CD4-positive, alpha-beta T cell treated with Interleukin-4 for 4 hours (primary cell): Measurements from ENCODE around the gene IGF1R.

Source experiments
- DNase-seq: peaks from one replicate; pipeline ENCODE4 v3.0.0-alpha.2; 2020

Gene IGF1R

DNA sequence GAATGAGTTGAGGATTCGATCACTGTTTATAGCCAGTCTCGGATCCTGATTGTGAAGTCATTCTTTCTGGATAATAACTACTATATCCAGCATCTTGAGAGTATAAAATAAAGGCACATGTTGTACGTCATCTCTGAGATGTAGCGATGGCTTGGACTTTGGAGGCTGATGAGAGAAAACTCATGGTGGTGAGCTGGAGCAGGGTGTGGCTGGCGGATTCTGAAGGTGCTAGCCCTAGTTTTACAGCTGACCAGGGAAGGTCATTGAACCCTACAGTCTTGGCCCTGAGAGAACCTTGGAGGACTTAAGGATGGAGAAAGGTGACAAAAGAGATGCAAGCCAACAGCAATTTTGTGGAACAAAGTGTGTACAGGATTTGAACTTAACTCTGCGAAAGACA, 153.8 kb downstream of the IGF1R start:
- DNase-seq = no peak

- no peak for DNase-seq
Measured at GRCh38 chr15:98803228-98804056, 155.1 kb downstream of the IGF1R start.

GRCh38 chr15:98804057-98804380, 155.7 kb downstream of the IGF1R start:
- no peak for DNase-seq

DNA sequence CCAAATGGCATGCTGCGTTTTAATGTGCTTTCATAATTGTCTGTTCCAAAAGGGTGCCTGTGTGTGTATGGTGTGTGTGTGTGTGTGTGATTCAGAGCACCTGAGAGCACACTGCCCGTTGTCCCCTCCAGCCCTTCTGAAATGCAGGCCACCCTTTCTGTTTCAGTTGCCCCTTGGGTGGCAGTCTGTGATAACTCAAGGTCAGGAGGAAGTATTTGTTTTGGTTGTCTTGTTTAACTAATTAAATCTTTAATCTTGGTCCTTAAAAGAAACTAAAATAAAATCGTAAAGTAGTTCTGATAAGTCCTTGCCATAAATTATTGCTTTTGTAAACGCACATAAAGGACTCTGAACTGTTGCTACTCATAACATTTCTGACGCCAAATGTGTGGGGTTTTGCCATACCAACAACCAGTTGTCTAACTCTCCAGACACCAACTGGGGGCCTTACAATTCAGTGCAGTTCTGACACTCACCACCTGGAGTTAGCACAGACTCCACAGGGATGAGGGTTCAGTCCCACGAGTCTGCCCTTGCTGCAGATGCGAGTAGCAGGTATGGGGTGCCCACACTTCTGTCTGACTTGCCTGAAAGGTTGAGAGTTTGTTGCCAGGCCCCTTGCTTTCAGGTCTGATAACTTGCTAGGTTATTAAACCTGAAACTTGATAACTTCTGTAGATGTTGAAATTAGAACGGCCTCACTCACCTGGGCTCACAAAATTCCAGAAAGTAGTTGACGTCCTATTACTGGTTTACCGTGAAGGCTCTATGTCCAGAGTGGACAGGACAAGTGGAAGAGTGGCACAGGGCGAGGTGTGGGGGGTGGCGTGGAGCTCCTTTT, 157.3 kb downstream of the IGF1R start:
- no peak for DNase-seq

DNA sequence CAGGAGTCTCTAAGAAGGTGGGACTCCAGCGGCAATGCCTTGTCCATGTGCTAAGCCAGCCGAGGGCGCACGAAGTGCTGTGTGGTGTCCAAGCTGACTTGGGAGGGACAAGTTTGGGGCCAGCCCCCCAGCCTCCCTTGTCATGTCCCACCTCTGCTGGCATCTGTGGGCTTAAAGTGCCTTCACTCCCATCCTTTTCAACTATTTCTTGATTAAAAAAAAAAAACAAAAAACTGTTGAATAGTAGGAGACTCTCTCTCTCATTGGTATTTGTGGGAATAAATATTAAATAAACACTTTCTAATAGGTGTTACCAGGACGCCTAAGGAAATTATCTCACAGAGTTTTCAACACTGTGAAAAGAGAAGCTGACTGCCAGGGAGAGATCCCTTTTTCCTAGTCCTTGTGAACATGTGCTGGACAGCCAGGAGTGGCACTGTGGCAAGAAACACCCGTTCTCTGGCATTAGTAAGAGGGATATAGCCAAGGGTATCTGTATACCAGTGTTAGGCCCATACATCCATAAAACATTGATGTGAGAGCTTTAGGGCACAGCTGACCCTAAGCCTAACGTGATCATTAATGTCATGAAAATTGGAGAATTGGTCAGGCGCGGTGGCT, 158.0 kb downstream of the IGF1R start:
- DNase-seq = no peak

GRCh38 chr15:98807262-98807661, 158.9 kb downstream of the IGF1R start:
- DNase-seq = no peak

- no peak for DNase-seq
Measured at GRCh38 chr15:98809273-98809672, 160.9 kb downstream of the IGF1R start.

- DNase-seq = no peak
Measured at GRCh38 chr15:98812716-98813446, 164.5 kb downstream of the IGF1R start.

DNA sequence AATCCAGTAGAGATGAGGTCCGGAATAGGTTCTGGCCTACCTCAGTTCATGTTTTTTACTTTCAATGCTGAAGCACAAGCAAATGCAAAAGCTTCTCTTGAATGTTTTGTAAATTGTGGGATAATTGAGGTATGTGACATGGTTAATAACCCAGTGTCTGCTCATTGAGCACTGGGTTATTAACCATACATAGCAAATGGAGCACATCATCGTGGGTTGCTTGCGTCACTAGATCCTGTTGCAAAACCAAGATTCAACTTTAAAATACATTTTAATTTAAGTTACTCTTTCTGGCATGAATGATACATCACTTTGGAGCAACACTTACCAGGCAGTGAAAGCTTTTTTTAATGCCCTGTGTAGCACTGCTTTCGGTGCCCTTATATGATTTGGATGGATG, 165.6 kb downstream of the IGF1R start:
- no peak for DNase-seq

- DNase-seq = no peak
Measured at GRCh38 chr15:98815207-98815606, 166.9 kb downstream of the IGF1R start.

DNA sequence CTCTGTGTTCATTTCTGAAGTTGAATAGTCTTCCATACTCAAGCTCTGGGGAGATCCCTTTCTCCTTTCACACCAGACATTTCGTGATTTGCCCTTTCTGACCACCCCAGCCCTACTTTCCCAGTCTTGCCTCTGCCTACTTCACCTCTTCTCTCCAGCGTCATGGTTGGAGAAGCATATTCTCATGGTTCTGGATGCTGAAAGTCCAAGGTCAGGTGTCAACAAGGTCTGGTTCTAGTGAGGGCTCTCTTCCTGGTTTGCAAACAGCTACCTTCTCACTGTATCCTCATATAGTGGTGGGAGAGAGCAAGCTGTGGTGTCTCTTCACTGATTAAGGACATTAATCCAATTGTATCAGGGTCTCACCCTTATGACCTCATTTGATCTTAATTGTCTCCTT, 169.4 kb downstream of the IGF1R start:
- DNase-seq = no peak

DNA sequence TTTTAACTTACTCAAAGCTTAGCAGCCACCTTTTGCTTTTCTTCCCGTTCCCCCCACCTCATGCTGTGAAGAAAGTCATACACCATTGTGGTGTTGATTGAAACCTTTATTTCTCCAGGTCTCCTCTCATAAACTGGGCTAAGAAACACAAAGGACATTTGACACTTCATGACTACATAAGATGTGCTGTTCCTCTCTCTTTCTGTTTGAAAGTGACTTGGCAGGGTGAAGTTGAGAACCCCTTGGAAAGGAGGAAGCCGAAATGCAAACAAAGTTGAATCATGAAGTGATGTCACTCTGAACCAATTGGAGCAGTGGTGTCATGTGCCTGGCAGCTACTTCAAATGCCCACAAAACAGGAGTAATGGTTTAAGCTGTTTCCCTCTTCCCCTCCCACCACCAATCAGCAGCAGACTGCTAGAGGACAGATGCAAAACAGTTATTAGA, 174.7 kb downstream of the IGF1R start:
- DNase-seq = no peak

DNA sequence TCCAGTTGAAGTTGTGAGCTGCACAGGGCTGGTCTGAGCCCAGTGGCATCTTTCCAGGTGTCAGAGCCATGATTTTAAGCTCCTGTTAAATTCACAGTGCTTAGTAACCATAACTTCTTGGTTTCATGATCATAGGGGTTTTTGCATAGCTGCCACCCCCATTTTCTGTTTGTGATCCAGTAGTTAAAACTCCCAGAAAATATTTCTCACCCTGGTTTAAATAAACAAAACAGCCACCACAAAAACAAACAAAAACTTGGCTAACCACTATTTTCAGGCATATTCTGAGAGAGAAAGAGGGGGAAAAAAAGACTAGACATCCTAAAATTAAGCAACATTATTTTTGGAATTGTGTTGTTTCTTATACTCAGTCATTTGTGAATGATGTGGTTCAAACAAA, 175.3 kb downstream of the IGF1R start:
- no peak for DNase-seq

- no peak for DNase-seq
Measured at GRCh38 chr15:98824595-98824994, 176.3 kb downstream of the IGF1R start.

DNA sequence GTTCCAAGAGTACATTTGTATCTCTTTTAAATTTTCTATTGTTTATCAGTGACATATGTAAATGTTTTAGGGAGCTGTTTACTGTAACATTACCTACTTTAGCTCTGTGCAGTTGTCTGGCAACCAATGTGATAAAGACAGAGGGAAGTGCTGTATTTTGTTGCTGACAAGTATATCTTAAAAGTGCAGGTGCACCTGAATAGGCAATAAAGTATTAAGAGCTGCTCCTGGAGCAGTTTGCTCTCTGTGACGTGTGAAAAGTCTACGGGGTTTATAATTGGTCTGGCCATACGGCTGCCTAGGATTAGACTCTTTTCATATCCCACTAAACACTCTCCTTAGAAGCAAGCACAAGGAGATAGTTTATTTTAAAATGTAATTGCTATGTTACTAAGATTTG, 178.3 kb downstream of the IGF1R start:
- no peak for DNase-seq

- no peak for DNase-seq
Measured at GRCh38 chr15:98827217-98827616, 178.9 kb downstream of the IGF1R start.

DNA sequence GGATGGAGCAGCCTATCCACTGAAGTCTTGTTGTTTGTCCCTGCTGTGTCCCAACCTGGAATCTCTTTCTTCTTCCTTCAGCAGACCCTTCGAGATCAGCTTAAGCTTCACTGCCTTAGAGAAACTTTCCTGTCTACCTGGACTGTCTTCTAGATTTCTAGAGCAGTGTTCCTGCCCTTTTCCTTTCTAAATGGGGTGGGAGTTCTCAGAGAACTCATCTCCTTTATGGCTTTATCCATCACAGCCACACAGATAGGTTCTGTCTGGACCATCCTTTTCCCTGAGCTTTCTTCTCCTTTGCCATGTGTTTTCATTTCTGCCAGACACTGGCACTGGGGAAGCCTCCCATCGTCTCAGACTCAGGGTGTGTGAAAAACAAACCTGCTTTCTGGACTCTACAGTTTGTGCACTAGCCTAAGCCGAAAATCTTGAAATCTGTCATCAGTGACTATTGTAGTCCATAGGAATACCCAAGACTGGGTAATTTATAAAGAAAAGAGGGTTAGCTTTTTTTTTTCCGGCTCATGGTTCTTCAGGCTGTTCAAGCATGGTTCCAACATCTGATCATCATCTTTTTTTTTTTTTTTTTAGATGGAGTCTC, 181.8 kb downstream of the IGF1R start:
- no peak for DNase-seq

DNA sequence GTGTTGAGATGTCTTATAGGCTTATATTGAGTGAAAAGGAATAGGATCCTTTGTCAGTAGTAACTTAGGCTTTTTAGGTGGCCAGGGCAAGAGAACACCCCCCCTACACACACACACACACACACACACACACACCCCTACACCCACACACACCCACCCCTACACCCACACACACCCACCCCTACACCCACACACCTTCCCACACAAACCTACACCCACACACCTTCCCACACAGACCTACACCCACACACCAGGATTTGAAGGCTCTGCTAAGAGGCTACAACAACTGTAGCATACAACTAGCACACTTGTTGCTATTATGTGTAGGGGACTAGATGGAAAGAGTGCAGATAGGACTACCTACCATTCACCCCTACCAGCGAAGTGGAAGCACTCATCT, 186.6 kb downstream of the IGF1R start:
- DNase-seq = no peak

- DNase-seq = no peak
Measured at GRCh38 chr15:98835876-98836275, 187.5 kb downstream of the IGF1R start.

DNA sequence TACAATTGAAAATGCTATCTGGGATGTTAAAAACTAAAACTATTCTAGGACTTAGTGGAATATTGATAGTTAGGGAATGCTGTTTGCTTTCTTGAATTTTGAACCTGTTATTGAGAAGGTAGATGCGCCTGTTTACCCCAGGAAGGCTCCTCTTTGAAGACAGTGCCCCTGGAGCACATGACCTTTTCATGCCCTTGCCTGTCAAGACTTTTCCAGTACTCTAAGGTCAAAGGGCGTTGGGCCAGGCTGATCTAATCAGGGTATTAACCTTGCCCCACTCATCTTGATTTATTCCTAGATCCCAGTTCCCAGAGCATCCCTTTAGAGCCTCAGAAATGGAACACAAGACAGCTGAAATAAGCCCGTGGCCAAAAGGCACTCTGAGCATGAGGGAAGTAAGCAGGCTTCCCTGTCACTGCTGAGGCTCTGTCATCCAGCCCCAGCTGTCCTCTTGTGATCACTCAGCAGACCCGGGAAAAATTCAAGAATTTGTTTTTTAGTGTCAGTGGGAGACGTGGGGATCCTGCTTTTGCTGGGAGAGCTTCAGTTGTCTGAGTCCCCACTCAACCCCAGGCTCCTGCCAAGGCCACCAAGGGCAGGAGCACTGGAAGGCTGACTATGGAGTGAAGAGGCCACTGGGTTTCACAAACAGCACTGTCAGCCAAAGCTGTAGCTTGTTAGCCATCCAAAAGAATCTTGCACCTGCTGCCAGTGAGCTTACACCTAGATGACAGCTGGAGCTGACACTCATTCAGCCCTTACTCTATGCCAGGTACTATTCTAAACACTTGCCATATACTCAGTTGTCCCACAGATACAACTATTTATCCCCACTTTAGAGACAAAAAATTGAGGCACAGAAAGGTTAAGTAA, 190.3 kb downstream of the IGF1R start:
- no peak for DNase-seq

- DNase-seq = no peak
Measured at GRCh38 chr15:98840053-98840452, 191.7 kb downstream of the IGF1R start.
